PC-9 (cell line): Measurements from ENCODE around the gene SLC10A1. TPM values are rescaled to one million over a fixed set of nuclear protein-coding genes. Genes with fewer than 3 reads are reported as not detected.

ENCODE experiments used
- BruUV-seq: library from RNA; stranded (reverse); fragments of 400-500 nt; replicated peaks from 2 replicates; lab custom pipeline; 2021; lab: Mats Ljungman, UMichigan
- CTCF ChIA-PET: fragments of 300-600 bp; sonication (Branson Sonifier 250); formaldehyde crosslinking; loops from one replicate; lab custom pipeline; 2022; ENCODE audit warnings: antibody characterized with exemption; lab: Charles Lee
- POLR2A ChIA-PET: fragments of 300-600 bp; sonication (Branson Sonifier 250); formaldehyde crosslinking; loops from one replicate; lab custom pipeline; 2022; ENCODE audit warnings: antibody characterized with exemption; ENCODE audit not compliant: unreplicated experiment; lab: Charles Lee
- DNase-seq, 2 experiments: peaks; one replicate each; pipeline versions ENCODE4 v3.0.0 to v3.0.0-alpha.2; 2015 to 2022; ENCODE audit warnings: mixed read lengths in 1 of 2
- H2AFZ ChIP-seq: fragments of 200-600 bp; sonication (generic); 2 replicates; pipeline ENCODE4 v1.8.1; 2017; ENCODE audit warnings: antibody characterized with exemption
- H3F3A ChIP-seq: fragments of 200-600 bp; sonication (generic); 2 replicates; pipeline ENCODE4 v1.8.1; 2017; ENCODE audit warnings: antibody characterized with exemption, mild to moderate bottlenecking, low read depth; ENCODE audit not compliant: insufficient read depth
- H3K27ac ChIP-seq: fragments of 200-600 bp; sonication (generic); 2 replicates; pipeline ENCODE4 v1.6.1; 2016; ENCODE audit warnings: mixed run types
- H3K27me3 ChIP-seq: fragments of 200-600 bp; sonication (generic); 2 replicates; pipeline ENCODE4 v1.6.1; 2016; ENCODE audit warnings: low read depth, mixed run types; ENCODE audit not compliant: insufficient read depth
- H3K36me3 ChIP-seq: fragments of 200-600 bp; sonication (generic); 2 replicates; pipeline ENCODE4 v1.6.1; 2016; ENCODE audit warnings: low read depth, mixed run types
- H3K4me1 ChIP-seq: fragments of 200-600 bp; sonication (generic); replicated peaks from 2 replicates; pipeline ENCODE4 v1.6.1; 2016; ENCODE audit warnings: mixed run types; ENCODE audit not compliant: insufficient read depth
- H3K4me2 ChIP-seq: fragments of 200-600 bp; sonication (generic); 2 replicates; pipeline ENCODE4 v1.6.1; 2017; ENCODE audit warnings: mixed run types
- H3K4me3 ChIP-seq: fragments of 200-600 bp; sonication (generic); 2 replicates; pipeline ENCODE4 v1.6.1; 2016; ENCODE audit warnings: mixed run types
- H3K79me2 ChIP-seq: fragments of 200-600 bp; sonication (generic); 2 replicates; pipeline ENCODE4 v1.6.1; 2017; ENCODE audit warnings: low read depth, mixed run types
- H3K9me2 ChIP-seq: fragments of 200-600 bp; sonication (generic); 2 replicates; pipeline ENCODE4 v1.8.1; 2017; ENCODE audit warnings: mild to moderate bottlenecking; ENCODE audit not compliant: insufficient read depth
- H3K9me3 ChIP-seq: fragments of 200-600 bp; sonication (generic); 2 replicates; pipeline ENCODE4 v1.8.1; 2016; ENCODE audit warnings: low read depth; ENCODE audit not compliant: insufficient read depth
- H4K20me1 ChIP-seq: fragments of 200-600 bp; sonication (generic); 2 replicates; pipeline ENCODE4 v1.8.1; 2017; ENCODE audit not compliant: insufficient read depth
- EZH2 ChIP-seq: fragments of 200-600 bp; sonication (generic); IDR thresholded peaks from 2 replicates; pipeline ENCODE4 v1.8.0; 2017; ENCODE audit warnings: antibody characterized with exemption, low read depth
- intact Hi-C: fragments of 100-400 bp; cut with micrococcal nuclease; formaldehyde crosslinking; loops from one replicate; pipeline ENCODE4 v1.10.0; 2022; ENCODE audit not compliant: unreplicated experiment
- total RNA-seq: library from RNA; stranded (reverse); gene quantifications from 2 replicates; pipeline ENCODE4 v1.2.3, GENCODE V29; 2021
- TF ChIP-seq, protein P1 (sequence below): fragments of 200-600 bp; sonication (generic); conservative IDR thresholded peaks from 2 replicates; pipeline ENCODE4 v1.6.1; 2017; ENCODE audit warnings: mixed run types, antibody characterized with exemption, mild to moderate bottlenecking, moderate library complexity

The SLC10A1 gene
- total RNA-seq, 1 experiment from 2014 or later = not detected

DNA sequence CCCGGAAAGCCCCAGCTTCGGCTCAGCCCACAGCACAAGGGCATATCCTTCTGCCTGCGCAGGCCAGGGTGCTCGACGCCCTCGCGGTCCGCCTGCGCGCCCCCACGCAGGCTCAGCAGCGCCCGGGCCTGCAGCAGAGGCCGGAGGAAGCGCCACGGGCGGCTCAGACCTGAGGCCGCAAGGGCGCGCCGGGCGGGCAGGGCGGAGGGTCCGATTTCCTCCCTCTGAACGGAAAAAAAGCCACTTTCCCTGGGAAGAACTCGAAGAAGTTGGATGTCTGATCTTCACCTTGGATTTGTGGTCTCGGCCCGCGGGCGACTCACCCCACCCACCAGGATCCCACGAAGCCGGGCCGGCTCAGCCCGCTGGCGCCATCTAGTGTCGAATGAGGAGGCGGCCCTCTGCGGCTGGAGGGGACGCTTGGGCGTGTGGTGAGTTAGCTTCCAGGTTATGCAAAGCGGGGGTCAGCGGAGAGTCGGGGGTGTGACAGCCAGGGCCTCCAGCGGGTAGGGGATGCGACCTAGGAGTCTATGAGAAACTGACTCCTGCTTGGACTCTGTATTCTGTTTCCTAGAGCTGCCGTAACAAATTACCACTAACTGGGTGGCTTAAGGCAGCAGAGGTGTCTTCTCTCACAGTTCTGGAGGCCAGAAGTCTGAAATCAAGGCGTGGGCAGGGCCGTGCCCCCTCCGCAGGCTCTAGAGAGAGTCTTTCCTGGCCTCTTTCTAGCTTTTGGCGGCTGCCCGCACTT, 70.1 kb downstream of the SLC10A1 start:
- H3K4me2 ChIP-seq = peak overlapping the region; percentile 88
- H3K4me3 ChIP-seq = peak overlapping the region; percentile 52; the same call in 1 of the 2 replicates
- no peaks in the 10 kb centered on the region for H3K36me3 ChIP-seq
- intact Hi-C loops = loop anchor here (1.0 to 5.0 kb wide), 3 partner anchors 124 to 485 kb away; no protein-coding TSS in a partner anchor
- H3K27ac ChIP-seq = no peak overlapping the region
- peak overlapping the region; percentile 71 for H2AFZ ChIP-seq
- no peaks in the 10 kb centered on the region for H3K9me3 ChIP-seq
- peak in 1 of 2 experiments; percentile 82 for DNase-seq
- TF ChIP-seq, protein P1, sequence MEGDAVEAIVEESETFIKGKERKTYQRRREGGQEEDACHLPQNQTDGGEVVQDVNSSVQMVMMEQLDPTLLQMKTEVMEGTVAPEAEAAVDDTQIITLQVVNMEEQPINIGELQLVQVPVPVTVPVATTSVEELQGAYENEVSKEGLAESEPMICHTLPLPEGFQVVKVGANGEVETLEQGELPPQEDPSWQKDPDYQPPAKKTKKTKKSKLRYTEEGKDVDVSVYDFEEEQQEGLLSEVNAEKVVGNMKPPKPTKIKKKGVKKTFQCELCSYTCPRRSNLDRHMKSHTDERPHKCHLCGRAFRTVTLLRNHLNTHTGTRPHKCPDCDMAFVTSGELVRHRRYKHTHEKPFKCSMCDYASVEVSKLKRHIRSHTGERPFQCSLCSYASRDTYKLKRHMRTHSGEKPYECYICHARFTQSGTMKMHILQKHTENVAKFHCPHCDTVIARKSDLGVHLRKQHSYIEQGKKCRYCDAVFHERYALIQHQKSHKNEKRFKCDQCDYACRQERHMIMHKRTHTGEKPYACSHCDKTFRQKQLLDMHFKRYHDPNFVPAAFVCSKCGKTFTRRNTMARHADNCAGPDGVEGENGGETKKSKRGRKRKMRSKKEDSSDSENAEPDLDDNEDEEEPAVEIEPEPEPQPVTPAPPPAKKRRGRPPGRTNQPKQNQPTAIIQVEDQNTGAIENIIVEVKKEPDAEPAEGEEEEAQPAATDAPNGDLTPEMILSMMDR = peak; percentile 99
- TF ChIP-seq EZH2 = no peak
- H3K9me2 ChIP-seq = no peaks in the 10 kb centered on the region
- H3K79me2 ChIP-seq = no peaks in the 10 kb centered on the region
- no TSS peak for BruUV-seq
- ChIA-PET POLR2A (interaction anchor here (0.6 kb wide), 1 partner anchor 126 kb away, joined by 5 read pairs; no protein-coding TSS in a partner anchor), CTCF (interaction anchor here (0.7 kb wide), 1 partner anchor 142 kb away, joined by 4 read pairs; no protein-coding TSS in a partner anchor)
- no peaks in the 10 kb centered on the region for H3F3A ChIP-seq
- H3K4me1 ChIP-seq = 0 out of 2 replicates have a peak, but pooled peaks cover 3% of the 10 kb centered on the region
- H3K27me3 ChIP-seq = no peaks in the 10 kb centered on the region
- H4K20me1 ChIP-seq = no peaks in the 10 kb centered on the region

Other genes starting within 250 kb of the SLC10A1 start
- not detected in 2 replicates for gene CCDC177, start 222.4 kb downstream of the SLC10A1 start, total RNA-seq
- gene SUSD6, start 185.6 kb downstream of the SLC10A1 start, total RNA-seq = 24.1 and 43.3 TPM in 2 replicates
- gene SRSF5, start 30.1 kb downstream of the SLC10A1 start, total RNA-seq = 385 and 395 TPM in 2 replicates
- not detected in 2 replicates for gene SMOC1, start 82.2 kb upstream of the SLC10A1 start, total RNA-seq